AG10803 (cell line): Measurements from ENCODE around the gene FAM171A2.

Experiments
- DNase-seq: peaks from one replicate; pipeline ENCODE4 v3.0.0; 2010; ENCODE audit warnings: low read depth
- H3K4me3 ChIP-seq: 2 replicates; pipeline ENCODE4 v1.5.1; 2011; ENCODE audit warnings: mild to moderate bottlenecking, low read length, control low read depth
- CTCF ChIP-seq: conservative IDR thresholded peaks from 2 replicates; pipeline ENCODE4 v1.5.1; 2011; ENCODE audit warnings: mild to moderate bottlenecking, low read length, control low read depth, inconsistent platforms

Gene FAM171A2

DNA sequence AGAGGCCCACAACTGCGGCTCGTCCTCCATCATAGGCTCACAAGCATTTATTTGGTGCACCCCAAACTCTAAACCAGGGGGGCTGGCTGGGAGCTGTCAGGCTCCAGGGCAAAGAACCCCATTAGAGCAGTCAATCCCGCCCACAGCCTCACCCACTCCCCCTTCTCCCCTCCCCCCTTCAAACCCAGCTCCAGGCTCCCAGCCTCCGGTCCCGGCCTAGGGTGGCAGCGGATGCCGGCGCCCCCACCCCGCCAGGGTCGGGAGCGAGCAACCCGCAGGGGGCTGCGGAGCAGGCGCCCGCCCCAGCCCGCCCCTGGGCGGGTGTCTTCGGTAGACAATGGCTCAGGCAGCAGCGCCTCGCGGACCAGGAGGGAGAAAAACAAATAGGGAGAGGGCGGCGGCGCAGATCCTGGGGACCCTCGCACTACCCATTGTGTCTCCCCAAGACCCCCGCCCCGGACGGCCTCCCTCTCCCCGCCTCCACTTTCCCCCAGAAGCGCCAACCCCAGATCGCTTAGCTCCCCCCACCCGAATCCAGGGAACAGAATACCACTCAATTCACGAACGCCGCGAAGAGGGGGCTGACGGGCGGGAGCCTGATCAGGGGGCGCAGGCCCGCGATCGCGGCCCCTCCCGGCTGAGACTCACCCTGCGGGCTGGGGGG, 572 bp downstream of the FAM171A2 start:
- TF ChIP-seq CTCF = no peak
- H3K4me3 ChIP-seq = peak overlapping the region; percentile 66
- DNase-seq = no peak

- DNase-seq = no peak
- TF ChIP-seq CTCF = no peak
- H3K4me3 ChIP-seq = peak overlapping the region; percentile 66
Observed at GRCh38 chr17:44362459-44362948, 1.1 kb downstream of the FAM171A2 start.

DNA sequence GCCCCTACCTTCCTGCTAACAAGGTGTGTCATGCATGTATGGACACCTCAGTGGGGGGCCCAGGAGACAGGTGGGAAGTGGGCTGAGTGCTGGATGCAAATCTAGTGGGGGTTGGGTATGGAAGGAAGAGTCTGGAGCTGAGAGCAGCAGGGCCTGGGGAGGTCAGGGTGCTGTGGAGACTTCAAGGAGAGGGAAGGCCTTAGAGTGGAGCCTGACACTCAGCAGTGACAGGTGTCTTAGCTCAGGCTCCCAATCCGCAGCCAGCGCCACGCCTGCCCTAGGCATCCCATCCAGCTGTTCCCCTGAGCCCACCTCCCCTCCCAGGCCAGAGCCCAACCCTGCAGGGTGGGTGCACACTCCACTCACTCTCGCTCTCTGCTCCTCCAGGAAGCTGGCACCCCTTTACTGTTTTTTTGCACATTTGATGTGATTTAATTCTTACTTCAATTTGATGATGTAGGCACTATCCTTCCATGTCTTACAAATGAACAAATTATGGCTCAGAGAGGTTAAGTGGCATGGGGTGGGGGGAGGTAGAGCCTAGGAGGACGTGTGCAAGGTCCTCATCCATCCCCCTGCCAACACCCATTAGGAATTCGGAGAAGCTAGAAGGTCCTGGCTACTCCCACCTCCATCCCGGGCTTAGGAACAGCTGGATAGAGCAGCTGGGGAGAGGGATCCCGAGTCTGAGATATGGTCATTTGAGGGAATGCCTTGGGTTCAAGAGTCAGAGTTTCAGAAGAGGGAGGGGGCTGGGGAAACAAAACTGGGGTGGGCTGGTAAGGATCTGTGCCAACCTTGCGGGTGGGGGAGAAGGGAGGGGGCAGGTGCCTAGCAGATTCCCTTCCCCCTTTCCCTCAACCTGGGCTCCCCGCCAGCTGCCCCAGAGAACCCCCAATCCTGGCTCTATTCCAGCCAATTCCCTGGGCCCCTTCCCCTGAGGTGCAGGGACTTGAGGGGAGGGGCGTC, 2.1 kb downstream of the FAM171A2 start:
- no peak for TF ChIP-seq CTCF
- H3K4me3 ChIP-seq = no peak overlapping the region
- no peak for DNase-seq

- DNase-seq = peak; percentile 51
- TF ChIP-seq CTCF = no peak
- no peak overlapping the region for H3K4me3 ChIP-seq
Observed at GRCh38 chr17:44360826-44361225, 2.8 kb downstream of the FAM171A2 start.

DNA sequence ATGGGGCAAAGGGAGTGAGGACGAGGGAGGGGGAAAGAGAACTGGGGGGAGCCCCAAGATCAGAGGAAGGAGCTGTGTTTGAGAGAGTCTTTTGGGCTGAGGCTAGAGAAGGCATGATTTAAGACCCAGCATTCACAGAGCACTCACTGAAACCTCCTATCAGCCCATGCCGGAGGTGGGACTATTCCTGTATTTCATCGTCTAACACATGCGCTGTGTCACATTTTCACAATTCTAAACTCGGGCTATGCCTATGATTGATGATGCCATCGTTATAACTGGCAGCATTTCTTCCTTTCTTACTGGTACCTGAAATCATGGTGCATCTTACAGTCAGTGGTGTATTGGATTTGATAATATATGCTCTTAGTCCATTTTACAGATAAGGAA, 3.5 kb downstream of the FAM171A2 start:
- H3K4me3 ChIP-seq = no peak overlapping the region
- TF ChIP-seq CTCF = no peak
- no peak for DNase-seq

GRCh38 chr17:44359458-44360143, 4.1 kb downstream of the FAM171A2 start:
- no peak for TF ChIP-seq CTCF
- no peak overlapping the region for H3K4me3 ChIP-seq
- DNase-seq = no peak
